ENCODE measurements around the gene RRP8.
A peak's percentile ranks its signal among the peaks of the same experiment; 100 is the strongest.

The RRP8 gene

GRCh38 chr11:6616596-6617250, 13.3 kb upstream of the RRP8 start:
- no peak for DNase-seq

GRCh38 chr11:6615882-6616585, 12.6 kb upstream of the RRP8 start:
- no peak for DNase-seq

- no peak for DNase-seq
These were observed 11.6 kb upstream of the RRP8 start for GRCh38 chr11:6615046-6615445.

DNA sequence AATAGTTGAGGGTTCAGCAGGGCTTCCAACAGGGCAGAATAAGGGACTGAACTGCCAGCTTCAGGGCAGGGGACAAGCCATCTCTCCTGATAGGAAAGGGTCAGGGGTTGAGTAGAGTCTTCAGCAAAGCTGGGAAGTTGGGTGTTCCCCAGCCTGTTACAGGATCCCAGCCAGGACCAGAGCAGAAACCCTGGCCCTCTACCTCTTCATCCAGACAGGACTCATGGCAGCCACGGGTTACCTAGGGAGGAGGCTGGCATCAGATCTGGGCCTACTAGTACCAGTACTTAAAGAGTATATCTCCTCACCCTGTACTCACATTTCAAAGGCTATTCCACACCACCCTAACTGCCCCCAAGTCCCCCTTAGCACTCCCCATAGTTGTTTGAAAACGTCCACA, 11.0 kb upstream of the RRP8 start:
- no peak for DNase-seq

DNA sequence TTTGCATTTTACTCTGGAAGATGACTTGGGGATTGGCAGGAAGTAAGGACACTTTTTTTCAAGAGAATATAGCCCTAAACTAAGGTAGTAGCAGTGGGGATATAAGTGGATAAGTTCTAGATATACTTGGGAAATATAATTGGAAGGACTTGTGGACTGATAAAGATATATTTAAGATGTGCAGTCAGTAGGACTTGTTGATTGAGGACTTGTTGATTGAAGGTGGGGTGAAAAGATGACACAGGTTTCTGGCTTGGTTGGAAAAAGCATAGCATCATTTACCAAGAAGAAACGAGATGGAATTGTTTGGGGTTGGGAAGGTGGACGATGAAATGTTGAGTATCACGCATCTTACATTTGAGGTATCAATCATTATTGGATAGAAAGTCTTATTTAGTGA, 10.1 kb upstream of the RRP8 start:
- DNase-seq = no peak

- peak; percentile 95 to 96 for DNase-seq
These were observed 9.0 kb upstream of the RRP8 start, which contains the start of gene TAF10 for GRCh38 chr11:6612213-6613041. TSS of gene TAF10 (minus strand) at chr11:6612216. CDS start at chr11:6612189, 27 bp downstream.

DNA sequence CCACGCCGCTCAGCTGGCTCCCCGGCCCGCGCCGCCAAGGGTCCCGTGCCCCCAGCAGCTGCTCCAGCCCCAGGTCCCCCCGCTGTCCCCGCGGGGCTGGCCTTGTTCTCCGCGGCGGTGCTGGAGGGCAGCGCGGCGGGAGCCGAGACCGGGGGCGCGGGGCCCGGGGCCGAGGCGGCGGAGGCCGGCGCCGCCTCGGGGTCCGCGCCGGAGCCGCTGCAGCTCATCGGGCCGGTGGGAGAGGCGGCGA, 8.5 kb upstream of the RRP8 start:
- DNase-seq = no peak

GRCh38 chr11:6611092-6611962, 7.9 kb upstream of the RRP8 start:
- peak; percentile 39 to 41 for DNase-seq

DNA sequence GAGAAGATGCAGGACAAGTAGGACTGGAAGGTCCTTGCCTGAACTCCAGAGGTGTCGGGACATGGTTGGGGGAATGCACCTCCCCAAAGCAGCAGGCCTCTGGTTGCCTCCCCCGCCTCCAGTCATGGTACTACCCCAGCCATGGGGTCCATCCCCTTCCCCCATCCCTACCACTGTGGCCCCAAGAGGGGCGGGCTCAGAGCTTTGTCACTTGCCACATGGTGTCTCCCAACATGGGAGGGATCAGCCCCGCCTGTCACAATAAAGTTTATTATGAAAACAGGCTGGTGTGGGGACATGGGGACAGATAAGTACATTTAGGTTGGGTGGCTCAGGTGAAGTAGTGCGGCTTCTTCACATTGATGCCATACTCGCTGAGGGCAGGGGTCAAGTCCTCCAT, 7.2 kb upstream of the RRP8 start:
- DNase-seq = no peak

- DNase-seq = no peak
These were observed 6.1 kb upstream of the RRP8 start for GRCh38 chr11:6609502-6610015.

DNA sequence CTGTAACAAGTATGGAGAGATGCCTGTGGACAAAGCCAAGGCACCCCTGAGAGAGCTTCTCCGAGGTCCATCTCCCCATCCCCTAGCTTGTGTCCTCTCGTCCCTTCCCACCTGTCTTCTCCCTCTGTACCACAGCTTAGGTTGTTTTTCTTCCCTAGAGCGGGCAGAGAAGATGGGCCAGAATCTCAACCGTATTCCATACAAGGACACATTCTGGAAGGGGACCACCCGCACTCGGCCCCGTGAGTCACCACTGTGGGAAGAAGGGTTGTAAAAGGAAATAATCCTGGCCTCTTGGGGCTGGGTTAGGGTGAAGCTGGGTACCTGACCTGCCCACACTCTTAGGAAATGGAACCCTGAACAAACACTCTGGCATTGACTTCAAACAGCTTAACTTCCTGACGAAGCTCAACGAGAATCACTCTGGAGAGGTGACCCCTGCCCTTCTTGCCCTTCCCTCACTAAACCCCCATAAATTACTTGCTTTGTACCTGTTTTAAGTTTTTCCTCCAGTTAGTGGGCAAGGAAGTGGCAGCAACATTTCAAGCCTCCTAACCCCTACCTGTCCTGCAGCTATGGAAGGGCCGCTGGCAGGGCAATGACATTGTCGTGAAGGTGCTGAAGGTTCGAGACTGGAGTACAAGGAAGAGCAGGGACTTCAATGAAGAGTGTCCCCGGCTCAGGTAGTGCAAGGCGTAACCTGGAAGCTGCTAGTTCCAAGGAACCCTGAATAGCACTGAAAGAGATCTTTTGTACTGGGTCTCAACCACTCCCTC, 5.5 kb upstream of the RRP8 start:
- no peak for DNase-seq

- DNase-seq = no peak
These were observed 4.6 kb upstream of the RRP8 start for GRCh38 chr11:6608011-6608410.

- no peak for DNase-seq
These were observed 3.9 kb upstream of the RRP8 start for GRCh38 chr11:6607190-6607795.

GRCh38 chr11:6606471-6607189, 3.2 kb upstream of the RRP8 start:
- DNase-seq = peak; percentile 68 to 75

GRCh38 chr11:6604790-6605189, 1.4 kb upstream of the RRP8 start:
- DNase-seq = no peak

DNA sequence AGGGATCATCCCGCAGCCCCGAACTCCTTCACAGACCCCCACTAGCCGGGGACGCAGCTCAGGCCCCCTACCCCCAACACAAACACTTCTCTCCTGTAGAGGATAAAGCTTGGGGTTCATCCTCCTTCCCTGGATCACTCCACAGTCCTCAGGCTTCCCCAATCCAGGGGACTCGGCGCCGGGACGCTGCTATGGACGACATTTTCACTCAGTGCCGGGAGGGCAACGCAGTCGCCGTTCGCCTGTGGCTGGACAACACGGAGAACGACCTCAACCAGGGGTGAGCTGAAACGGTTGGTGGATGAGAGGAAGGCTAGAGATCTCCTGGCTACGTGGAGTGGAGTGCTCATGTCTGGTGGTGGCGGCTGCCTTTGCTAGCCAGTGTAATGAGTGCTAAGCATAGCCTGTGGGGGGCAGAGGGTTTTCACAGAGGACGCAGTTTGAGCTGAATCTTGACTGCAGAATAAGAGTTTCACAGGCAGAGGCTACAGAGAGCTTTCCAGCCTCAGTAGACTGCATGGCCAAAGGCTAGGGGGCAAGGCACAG, 738 bp upstream of the RRP8 start:
- peak; percentile 63 to 67 for DNase-seq

DNA sequence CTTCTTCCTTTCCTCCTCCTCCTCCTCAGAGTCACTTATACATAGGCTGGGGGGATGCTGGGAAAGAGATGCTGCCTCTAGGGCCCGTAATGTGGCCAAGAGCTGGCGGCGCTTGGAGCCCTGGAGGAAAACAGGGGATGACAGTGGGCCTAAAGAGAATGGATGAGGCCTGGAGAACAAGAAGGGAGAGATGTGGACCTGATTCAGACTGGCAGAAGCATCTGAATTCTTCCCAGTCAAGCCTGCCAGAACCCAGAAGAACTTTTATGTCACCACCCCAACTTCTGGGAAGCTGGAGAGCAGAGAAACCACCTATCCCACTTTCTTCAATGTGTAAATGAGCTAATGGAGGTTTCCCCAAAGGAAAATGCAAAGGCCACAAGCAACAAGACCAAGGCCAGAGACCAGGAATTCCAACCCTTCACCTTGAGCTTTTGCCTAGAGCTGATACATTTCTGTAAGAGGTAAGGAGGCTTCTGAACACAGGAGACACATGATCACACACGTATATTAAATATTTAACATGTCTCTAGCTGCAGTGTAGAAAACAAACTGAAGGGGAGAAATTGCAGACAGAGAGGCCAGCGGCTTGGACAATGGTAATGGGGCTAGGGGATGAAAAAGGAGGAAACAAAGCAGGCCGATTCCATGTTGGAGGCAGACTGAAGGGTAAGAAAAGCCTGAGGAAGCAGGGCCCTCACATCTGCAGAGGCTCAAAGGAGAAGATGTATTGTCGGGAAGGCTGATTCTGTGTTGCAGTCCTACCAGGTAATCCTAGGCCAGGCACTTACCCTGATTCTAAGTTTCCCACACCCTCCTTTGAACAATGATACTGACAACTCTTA, 1.1 kb downstream of the RRP8 start:
- DNase-seq = no peak

DNA sequence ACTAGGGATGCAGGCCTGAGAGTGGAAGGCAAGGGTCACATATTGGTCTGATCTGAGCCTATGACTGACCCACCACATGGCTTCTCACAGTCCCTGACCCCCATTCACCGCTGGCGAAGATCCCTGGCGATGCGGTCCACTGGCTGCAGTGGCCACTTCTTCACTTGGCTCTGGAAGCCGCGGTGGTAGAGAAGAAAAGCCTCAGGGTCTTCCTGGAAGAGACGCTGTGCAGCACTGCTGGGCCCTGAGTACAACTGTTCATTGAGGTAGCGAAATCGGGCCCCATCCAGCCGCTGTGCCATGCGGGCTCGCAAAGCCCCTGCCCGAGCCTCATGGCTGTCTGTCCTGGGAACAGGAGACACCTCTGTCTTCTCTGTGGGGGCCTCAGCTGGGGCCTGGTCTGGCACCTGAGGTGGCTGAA, 2.4 kb downstream of the RRP8 start:
- DNase-seq = no peak

DNA sequence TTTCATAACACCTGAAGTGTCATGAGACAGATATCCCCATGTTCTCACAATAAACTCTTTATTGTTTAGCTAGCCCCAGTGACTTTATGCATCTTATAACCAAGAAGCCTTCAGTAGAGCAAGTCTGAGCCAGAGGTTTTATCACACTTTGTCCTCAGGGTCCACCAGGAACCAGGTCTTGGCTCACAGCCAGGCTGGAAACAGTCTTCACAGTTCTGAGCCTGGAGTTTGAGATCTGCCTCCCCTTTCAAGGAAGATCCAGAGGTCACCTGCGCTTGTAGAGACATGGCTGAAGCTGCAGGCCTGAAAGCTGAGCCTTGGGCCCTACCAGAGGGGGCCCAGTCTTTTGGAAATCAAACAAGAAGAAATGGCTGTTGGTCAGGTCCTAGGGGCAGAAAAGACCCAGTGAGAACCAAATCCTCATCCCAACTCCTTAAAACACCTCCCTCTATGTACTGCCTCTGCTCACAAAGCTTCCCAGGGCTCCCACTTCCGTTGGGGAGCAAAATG, 3.5 kb downstream of the RRP8 start:
- DNase-seq = no peak
